Stimulated activated CD8-positive, alpha-beta memory T cell treated with anti-CD3 and anti-CD28 coated beads, Interleukin-15, amount 100 ng/mL, for 24 hours (primary cell): Measurements from ENCODE around the gene FOXK1.
"Not testable (repeated sequence)": the region's sequence is repeated elsewhere in the genome, so short reads cannot be mapped to it uniquely, and the experiment has no call there.

Experiments
- DNase-seq: peaks from one replicate; pipeline ENCODE4 v3.0.0-alpha.2; 2020; ENCODE audit warnings: low read depth

FOXK1 gene

GRCh38 chr7:4667776-4668509 lies 14.2 kb upstream of the FOXK1 start:
- DNase-seq: no peak

- DNase-seq: no peak
Observed at GRCh38 chr7:4668510-4668847, 13.6 kb upstream of the FOXK1 start.

GRCh38 chr7:4670791-4671190 lies 11.3 kb upstream of the FOXK1 start:
- no peak for DNase-seq

GRCh38 chr7:4675771-4676367 lies 6.2 kb upstream of the FOXK1 start:
- no peak for DNase-seq

- not testable (repeated sequence) for DNase-seq
Observed at GRCh38 chr7:4677518-4677917, 4.6 kb upstream of the FOXK1 start.

- no peak for DNase-seq
Observed at GRCh38 chr7:4681218-4681851, 760 bp upstream of the FOXK1 start.

GRCh38 chr7:4682621-4683042 lies 537 bp downstream of the FOXK1 start:
- DNase-seq: no peak

- DNase-seq: no peak
Observed at GRCh38 chr7:4683043-4683883, 1.2 kb downstream of the FOXK1 start.

GRCh38 chr7:4683884-4684565 lies 1.9 kb downstream of the FOXK1 start:
- no peak for DNase-seq

- DNase-seq: no peak
Observed at GRCh38 chr7:4684846-4685245, 2.8 kb downstream of the FOXK1 start.

GRCh38 chr7:4685676-4686075 lies 3.6 kb downstream of the FOXK1 start:
- DNase-seq: not testable (repeated sequence)

GRCh38 chr7:4687956-4688355 lies 5.9 kb downstream of the FOXK1 start:
- DNase-seq: no peak

- no peak for DNase-seq
Observed at GRCh38 chr7:4689151-4689550, 7.1 kb downstream of the FOXK1 start.

- DNase-seq: no peak
Observed at GRCh38 chr7:4689668-4690067, 7.6 kb downstream of the FOXK1 start.

- DNase-seq: no peak
Observed at GRCh38 chr7:4690953-4691856, 9.1 kb downstream of the FOXK1 start.

GRCh38 chr7:4692055-4692454 lies 10.0 kb downstream of the FOXK1 start:
- no peak for DNase-seq

- not testable (repeated sequence) for DNase-seq
Observed at GRCh38 chr7:4692622-4693021, 10.5 kb downstream of the FOXK1 start.

- DNase-seq: no peak
Observed at GRCh38 chr7:4693152-4693551, 11.1 kb downstream of the FOXK1 start.

GRCh38 chr7:4693749-4694148 lies 11.7 kb downstream of the FOXK1 start:
- DNase-seq: no peak

- DNase-seq: no peak
Observed at GRCh38 chr7:4694305-4694704, 12.2 kb downstream of the FOXK1 start.

GRCh38 chr7:4698707-4699275 lies 16.7 kb downstream of the FOXK1 start:
- DNase-seq: no peak
